Colon (tissue), 2 donors: ENCODE measurements around the gene LPP.
"Not testable (repeated sequence)": the region's sequence is repeated elsewhere in the genome, so short reads cannot be mapped to it uniquely, and the experiment has no call there.

Source experiments
- FAIRE-seq: peaks from 2 replicates; lab custom pipeline; 2012; peaks lifted over from hg19 to GRCh38; lab: Jason Lieb, UNC
- donor health status: control.
- donor health status: control.

Gene LPP

DNA sequence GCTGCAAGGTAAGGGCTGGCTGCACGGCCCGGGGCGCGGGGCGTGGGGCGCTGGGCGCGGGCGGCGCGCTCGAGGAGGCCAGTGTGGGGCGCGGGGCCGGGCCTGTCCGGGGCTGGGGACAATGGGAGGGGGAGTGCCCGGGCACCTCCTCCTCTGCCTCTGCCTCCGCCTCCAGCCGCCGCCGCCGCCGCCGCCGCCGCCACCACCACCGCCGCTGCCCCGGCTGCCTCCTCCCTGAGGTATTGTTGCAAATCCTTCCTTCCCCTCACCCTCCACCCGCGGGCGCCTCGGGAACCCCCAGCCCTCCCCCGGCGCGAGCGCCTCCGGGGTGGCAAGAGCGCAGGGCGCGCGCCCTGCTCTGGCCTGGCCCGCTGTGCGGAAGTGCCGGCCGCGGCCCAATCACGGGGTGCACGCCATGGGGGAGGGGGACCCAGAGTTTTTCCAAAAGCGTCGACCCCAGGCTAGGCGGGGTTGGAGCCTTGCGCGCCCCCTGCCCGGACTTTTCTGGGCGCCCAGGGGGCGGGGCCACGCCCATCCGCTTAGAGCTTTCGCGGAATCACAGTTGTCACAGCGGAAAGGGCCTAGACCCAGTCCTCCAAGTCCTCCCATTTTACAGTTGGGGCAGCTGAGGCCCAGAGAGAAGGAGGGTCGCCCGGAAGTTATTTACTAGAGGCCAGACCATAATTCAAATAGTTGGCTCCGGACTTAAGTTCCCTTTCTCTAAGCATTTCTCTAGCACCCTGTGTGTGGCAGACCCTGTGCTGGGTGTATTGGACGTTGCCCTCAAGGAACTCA lies at the start of gene LPP:
TSS of gene LPP (plus strand) at position 144 of the 795 bp plus-strand sequence. CDS start 251,964 bp downstream, outside the sequence.
- no peak for FAIRE-seq

GRCh38 chr3:188106006-188106405 lies 48.0 kb upstream of the LPP start:
- no peak for FAIRE-seq

DNA sequence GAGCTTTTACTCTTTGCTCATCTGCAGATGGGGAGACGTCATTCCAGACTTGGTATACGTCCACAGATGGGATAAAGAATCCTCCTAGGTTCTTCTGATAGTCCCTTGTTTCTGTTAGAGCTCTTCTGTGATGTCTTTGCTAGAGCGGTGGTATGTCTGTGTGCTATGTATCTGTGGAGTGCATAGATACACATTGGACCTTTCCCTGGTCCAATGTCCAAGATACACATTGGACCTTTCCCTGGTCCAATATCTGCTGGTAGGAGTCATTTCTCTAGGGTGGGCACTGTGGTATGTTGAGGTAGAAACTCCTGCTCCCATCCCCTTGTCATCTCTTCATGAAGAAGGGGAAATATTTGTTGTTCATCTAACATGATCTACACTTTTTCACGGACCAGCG lies 47.5 kb upstream of the LPP start:
- no peak for FAIRE-seq

DNA sequence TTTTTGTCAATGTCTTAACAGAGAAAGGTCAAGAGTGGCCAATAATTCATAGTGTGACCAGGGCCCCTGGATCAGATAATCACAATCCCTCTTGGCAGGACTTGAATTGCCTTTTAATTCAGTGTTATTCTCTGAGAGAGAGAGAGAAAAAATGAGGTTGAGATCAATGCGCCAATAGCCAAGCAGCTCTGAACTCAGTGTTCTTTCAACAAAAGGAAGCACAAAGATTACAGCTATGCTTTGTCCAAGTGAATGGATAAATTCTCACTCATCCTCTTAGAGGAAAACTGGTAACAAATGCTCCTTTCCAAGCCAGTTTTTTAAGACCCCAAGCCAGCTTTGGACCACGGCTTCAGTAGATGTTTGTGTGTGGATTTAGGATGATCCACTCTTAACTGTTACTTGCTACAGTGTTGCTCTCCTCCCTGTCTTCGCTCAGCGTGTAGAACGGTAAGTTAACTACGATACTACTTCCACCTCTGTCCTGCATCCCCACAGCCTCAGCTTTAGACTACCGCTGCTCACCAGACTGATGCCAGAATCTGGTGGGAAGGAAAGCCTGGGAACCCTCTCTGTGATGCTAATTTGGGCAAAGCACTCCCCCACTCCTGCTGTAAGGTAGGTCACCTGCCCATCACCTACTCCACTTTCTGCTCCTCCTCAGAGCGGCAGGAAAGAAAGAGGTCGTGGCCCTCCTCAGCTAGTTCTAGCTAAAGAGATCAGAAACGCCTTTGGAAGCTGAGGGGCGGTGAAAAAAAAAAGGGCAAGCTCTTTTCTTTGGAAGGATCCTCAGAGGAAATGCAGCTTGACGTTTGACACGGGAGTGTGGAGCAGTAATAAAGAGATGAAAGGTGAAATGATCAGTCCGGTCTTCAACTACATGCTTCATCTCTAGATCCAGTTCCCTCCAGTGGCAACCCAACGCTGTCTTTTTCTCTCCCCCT lies 46.8 kb upstream of the LPP start:
- no peak for FAIRE-seq

DNA sequence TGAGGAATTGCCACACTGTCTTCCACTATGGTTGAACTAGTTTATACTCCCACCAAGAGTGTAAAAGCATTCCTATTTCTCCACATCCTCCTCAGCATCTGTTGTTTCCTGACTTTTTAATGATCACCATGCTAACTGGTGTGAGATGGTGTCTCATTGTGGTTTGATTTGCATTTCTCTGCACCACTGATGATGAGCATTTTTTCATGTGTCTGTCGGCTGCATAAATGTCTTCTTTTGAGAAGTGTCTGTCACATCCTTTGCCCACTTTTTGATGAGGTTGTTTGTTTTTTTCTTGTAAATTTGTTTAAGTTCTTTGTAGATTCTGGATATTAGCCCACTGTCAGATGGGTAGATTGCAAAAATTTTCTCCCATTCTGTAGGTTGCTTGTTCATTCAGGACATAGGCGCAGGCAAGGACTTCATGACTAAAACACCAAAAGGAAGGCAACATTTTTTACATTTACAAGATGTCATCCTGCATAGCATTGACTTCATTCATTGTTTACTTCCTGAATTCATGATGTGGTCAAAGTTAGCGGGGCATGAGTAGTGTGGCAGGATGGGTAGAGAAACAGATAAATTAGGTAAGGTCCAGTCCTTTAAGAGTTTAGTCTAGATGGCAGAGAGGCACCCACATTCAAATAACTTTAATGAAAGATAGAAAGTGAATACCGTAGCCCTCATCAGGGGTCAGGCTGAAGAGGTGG lies 45.1 kb upstream of the LPP start:
- no peak for FAIRE-seq

DNA sequence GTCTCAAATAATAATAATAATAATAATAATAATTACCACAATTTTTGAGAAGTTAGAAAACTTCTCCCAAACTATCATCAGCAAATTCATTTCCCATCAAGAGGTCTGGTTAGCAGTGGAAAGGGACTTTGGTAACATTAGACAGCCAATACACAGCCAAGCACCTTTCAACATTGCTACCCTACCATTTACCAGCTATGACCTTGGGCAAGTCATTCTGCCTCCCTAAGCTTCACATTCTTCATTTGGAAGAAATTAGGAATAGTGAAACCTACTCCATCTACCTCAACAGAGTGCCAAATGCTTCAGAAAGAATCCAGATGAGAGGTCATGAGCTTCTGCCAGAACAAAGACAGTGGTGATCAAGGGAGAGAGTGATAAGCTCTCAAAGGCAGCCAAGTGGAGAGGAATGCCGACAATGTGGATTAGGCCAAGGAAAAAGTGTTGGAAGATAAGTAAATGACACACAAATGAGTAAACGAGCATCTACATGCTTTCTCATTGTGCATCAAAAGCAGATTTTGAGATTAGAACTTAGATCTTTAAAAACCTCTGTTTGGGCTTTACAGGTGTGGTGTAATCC lies 42.9 kb upstream of the LPP start:
- no peak for FAIRE-seq

DNA sequence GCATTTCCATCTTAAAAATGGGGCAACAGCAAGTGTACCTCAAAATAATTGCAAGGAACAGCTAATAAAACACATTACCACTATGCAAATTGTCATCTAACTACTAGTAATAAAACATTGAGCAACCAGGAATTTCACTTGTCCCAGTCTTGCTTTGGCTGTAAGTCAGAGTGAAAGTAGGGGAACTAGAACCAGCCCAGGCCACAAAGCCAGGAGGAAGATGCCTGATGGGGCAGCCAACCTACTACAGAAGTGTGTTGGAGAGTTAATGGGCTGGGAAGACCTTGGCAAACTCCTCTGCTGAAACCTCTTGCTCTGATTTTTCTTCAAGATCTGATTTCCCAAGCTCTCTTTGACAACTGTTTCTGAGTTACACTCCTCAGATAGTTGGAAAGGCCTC lies 40.2 kb upstream of the LPP start:
- no peak for FAIRE-seq

DNA sequence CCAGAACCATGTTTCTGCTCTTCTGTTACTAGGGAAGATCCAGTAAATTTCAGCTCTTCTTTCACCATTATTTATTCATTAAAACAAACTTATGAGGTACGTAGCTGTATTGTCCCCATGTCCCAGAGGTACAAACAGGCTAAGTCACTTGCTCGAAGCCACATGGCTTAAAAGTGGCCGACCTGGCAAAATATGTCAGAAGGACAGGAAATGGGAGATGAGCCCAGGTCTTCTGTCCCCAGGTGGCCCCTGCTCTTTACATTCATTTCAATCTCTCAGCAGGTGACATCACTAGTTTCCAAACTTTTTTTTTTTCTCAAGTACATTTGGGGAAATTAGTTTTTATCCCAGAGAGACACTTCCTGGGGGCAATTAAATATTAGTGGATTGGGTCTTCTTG lies 34.1 kb upstream of the LPP start:
- FAIRE-seq = no peak

- no peak for FAIRE-seq
Measured at GRCh38 chr3:188122571-188123169, 31.3 kb upstream of the LPP start.

GRCh38 chr3:188123170-188123905 lies 30.6 kb upstream of the LPP start:
- FAIRE-seq = no peak

GRCh38 chr3:188124184-188124583 lies 29.8 kb upstream of the LPP start:
- no peak for FAIRE-seq

GRCh38 chr3:188125076-188125475 lies 28.9 kb upstream of the LPP start:
- no peak for FAIRE-seq

DNA sequence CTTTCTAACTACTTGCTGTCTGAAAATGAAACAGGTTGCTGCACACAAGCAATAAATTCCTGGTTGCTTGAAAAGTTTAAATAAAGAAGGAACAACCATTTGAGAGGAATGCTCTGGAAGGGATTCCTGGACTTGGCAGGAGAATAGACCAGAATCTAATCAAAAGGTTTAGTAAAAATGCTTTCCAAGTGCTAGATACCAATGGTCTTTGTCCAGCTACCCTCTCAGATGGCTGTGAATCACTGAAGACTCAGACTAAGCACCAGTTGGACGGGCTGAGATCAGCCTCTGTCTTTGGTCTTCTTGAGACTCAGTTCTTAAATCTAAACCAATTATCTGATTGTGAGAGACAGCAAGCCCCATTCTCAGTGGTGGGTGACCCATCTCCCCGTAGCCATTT lies 27.7 kb upstream of the LPP start:
- no peak for FAIRE-seq

DNA sequence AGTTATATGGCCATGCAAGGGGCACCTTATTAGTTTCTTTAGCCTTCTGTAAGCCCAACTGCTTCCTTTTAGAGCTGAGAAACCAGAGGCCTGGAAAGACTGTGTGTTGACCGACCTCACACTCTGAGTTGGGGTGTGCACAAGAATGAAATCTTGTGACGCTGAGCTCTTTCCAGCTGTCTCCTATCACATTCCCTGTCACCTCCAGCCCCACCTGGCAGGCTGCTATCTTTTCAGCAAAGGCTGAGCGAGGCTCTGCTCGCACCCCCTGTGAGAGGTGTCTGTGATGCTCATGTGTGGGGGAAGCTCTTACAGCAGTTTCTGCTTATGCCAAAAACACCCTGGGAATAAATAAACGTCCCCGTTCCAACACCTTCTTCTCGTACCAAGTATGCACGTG lies 27.0 kb upstream of the LPP start:
- FAIRE-seq = no peak

DNA sequence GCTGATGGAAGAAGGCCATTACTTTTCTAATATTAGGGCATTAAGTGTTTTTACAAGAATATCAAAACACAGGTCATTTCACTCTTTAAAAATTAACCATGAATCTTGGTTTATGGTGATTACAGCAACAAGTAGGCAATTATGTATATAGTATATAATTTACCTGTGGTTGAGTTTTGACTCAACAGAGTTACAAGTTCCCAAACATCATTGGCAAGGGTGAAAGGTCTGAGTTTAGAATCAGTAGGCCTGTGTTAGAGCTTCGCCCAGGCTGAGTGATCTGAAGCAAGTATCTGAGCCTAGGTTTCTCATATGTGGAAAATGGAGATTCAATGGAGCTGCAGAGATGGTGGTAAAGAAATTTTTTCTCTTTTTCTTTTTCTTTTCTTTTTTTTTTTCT lies 25.1 kb upstream of the LPP start:
- no peak for FAIRE-seq

- not testable (repeated sequence) for FAIRE-seq
Measured at GRCh38 chr3:188131023-188131422, 22.9 kb upstream of the LPP start.

GRCh38 chr3:188133219-188133618 lies 20.7 kb upstream of the LPP start:
- FAIRE-seq = no peak

DNA sequence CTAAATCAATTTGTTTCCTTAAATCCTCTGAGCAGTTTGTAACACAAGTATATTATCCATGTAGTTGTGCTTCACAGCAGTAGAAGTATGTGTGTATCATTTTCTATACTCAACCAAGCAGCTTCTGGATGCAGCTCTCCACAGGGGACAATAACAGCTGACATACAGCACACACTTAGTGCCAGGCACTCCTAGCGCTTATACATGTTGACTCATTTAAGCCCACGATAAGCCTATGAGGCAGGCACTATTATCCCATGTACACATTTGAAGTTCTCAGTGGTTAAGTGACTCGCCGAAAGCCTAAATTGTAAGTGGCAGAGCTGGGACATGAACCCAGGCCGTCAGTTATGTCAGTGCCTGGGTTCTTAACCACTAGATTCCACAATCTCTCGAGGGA lies 20.3 kb upstream of the LPP start:
- FAIRE-seq = no peak

DNA sequence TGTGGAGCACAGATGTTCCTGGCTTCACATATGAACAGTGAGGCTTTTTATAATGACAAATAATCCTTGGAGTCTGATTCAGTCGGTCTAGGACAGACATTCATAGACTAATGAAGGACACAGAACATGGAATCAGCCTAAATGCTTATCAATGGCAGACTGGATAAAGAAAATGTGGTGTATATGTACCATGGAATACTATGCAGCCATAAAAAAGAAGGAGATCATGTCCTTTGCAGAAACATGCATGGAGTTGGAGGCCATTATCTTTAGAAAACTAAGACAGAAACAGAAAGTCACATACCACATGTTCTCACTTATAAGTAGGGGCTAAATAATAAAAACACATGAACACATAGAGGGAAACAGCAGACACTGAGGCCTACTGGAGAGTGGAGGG lies 19.9 kb upstream of the LPP start:
- FAIRE-seq = no peak

- FAIRE-seq = no peak
Measured at GRCh38 chr3:188134856-188135255, 19.1 kb upstream of the LPP start.

GRCh38 chr3:188135271-188135670 lies 18.7 kb upstream of the LPP start:
- FAIRE-seq = no peak
